GM12891 (cell line): ENCODE data around the gene AADACL4.

Experiments
- PAX5 ChIP-seq: IDR thresholded peaks from 2 replicates; pipeline ENCODE4 v1.6.1; 2011; ENCODE audit warnings: low read length, moderate library complexity, mild to moderate bottlenecking; ENCODE audit not compliant: insufficient read depth, severe bottlenecking
- POLR2A ChIP-seq: IDR thresholded peaks from 2 replicates; pipeline ENCODE4 v1.6.1; 2011; ENCODE audit warnings: low read depth, low read length, control low read depth
- POLR2AphosphoS5 ChIP-seq: IDR thresholded peaks from 2 replicates; pipeline ENCODE4 v1.6.1; 2011; ENCODE audit warnings: low read depth, low read length, control low read depth
- SPI1 ChIP-seq: IDR thresholded peaks from 2 replicates; pipeline ENCODE4 v1.6.1; 2011; ENCODE audit warnings: low read depth, low read length, control low read depth
- TAF1 ChIP-seq: IDR thresholded peaks from 2 replicates; pipeline ENCODE4 v1.6.1; 2011; ENCODE audit warnings: low read depth, low read length, control low read depth

- no peak for TF ChIP-seq SPI1
- TF ChIP-seq POLR2A = no peak
- TF ChIP-seq TAF1 = no peak
- TF ChIP-seq POLR2AphosphoS5 = no peak
- TF ChIP-seq PAX5 = no peak
Observed at GRCh38 chr1:12617511-12617900, 26.4 kb upstream of the AADACL4 start.
